Globus pallidus (tissue), 1 donor: ENCODE measurements around the gene SATB1.
A peak's percentile ranks its signal among the peaks of the same experiment; 100 is the strongest.

ENCODE experiments used
- DNase-seq: peaks from one replicate; pipeline ENCODE4 v3.0.0-alpha.2; 2015; ENCODE audit warnings: low spot score

Gene SATB1

DNA sequence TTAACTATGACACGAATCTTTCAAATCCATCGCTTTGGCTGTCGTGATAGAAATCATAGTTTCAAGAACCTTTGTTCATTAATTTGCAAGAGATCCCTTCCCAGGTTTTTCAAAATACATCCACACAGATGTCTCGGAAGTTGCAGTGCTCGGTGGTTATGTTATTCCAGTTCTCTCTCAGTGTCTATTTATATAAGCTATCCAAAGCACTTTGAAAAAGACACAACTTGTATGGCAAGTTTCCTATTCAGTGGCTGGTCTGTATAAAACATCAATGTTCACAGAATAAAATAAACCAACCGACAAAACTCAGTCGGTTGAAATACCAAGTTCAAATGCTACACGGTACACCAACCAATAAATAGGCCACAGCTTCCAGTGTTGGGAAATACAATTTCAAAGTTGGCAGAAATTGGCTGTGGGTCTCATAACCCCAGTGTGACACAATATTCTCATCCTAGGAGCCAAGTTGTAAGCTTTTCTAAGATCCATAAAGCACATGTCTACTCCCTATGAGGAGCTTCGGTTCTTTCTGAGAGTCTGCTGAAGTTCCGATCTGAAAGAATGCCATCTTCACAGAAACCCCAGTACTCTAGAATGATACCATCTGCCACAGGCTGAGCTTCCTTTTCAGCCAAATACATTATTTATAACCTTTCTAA lies 23.7 kb downstream of the SATB1 start:
- DNase-seq = no peak

DNA sequence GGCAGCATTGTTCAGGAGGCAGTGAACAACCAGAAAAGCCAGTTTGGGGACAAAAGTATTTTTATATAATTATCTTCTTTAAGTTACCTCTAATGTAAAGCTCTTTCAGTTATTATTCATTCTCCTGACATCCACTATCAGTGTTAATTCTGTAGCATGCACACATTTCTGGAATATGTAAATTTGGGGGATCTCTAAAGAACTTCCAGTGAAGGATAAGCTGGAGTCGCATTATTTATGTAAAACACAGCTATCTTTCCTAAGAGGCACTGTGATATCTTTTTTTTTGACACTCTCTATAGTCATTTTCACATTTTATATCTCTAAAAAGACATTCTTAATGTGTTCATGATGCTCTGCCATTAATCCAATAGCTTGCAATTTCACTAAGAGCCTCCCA lies 26.7 kb downstream of the SATB1 start:
- DNase-seq = no peak

DNA sequence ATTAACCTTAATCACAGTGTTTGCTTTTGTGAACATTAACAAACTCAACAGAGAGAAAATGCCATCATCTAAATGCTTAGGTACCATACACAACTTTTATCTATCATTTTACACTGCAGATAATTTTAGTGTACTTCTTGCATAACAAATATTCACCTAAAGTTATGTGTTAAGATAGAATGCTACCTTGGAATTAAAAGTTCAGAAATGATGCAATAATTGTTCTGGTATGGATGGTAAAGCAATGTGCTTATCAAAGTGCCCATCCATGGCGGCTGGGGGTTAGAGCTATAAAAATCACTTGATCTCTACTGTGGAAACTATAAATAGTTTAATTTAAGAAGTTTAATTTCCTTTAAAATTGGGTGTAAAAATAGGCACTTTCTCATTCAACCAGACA lies 28.7 kb downstream of the SATB1 start:
- no peak for DNase-seq

DNA sequence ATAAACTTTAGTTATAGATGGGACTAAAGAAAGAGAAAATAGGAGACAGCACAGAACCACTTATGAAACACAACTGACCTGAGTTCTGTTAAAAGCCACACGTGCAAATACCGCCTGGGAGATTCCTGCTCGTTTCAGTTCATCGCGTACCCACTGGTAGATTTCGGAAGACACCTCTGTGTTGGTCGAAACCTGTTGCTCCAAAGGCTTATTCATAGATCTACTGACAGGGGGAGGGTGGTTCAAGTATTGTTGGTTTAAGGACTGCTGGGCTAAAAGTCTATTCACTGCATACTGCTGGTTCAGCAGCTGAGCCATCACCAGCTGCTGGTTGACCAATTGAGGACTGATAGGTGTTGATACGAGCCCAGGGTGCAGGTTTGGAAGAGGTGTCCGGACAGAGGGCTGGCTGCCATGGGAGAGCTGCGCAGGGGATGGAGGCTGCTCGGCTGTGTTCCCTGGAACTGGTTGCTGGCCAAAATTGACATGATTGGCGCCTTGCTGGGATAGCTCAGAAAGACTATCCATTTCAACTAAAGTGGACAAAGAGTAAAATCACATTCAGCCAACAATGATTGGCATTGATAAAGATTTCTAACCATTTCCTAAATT lies 30.6 kb downstream of the SATB1 start:
- DNase-seq = no peak

DNA sequence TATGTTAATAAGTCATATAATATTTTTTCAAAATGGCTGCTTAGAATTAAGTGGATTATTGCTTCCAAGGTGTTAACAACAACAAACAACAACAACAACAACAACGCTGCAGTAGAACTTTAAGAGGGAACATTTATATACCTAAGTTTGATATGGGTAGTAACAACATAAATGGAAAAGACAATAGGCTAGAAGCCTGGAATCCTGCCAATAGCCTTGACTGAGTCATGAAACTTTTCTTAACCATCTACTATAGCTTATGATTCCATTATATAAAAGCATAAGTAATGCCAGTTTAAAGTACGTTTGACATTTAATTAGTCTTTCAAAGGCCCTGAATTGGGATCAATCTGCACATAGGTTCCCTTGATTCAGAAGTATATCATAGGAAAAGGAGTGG lies 31.2 kb downstream of the SATB1 start:
- DNase-seq = no peak

DNA sequence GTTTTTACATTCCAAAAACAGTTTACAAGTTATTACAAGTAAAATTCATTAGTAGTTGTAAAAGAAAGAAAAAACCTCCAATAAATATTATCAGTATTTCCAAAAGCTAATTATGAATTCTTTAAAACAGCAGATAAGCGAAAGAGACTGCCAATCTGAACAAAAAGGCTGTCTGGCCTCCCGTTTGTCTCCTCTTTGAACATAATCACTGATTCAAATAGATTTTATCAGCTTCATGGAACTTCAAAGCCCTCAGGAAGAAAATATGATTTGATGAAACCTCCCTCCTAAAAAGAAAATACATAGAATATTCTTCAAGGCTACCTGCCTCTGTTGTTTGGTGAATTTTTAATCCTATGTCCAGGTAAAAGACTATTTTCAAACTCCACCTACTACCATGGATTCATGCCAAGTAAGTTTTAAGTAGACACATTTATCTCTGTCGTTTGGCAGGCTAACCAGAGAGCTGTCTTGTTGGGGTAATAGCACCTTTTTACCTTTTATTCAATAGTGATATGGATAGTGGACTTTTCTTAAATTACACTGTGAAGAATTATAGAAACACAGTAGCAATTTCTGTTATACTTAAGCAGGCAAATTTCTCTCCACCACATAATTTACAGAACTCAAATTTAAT lies 35.0 kb downstream of the SATB1 start:
- DNase-seq = no peak

DNA sequence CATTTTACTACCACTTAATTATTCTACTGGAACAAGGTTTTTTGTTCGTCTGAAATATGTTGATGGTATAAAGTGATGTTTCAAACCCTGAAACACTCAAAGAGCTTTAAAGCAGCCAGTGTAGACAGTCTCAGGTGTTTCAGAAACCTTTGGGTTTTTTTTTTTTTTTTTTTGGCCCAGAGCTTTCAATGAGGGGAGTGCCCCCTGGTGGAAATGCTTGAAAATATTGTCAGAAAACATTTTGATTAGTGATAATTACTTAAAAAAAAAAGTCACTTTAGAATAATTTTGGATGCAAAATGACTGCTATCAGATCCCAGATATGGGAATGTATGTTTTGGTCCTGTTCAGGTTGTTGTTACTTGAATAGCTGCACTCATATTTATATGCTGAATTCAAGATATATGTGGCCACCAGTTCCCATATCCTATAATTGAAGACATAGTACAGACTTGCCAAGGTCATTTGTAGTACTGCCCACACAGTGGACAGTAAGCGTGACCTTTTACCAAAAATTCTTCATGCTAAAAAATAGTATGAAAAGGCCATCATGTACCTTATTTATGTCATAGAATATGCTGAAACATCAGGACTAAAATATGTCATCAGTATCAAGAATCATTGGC lies 35.9 kb downstream of the SATB1 start:
- DNase-seq = peak; percentile 16

DNA sequence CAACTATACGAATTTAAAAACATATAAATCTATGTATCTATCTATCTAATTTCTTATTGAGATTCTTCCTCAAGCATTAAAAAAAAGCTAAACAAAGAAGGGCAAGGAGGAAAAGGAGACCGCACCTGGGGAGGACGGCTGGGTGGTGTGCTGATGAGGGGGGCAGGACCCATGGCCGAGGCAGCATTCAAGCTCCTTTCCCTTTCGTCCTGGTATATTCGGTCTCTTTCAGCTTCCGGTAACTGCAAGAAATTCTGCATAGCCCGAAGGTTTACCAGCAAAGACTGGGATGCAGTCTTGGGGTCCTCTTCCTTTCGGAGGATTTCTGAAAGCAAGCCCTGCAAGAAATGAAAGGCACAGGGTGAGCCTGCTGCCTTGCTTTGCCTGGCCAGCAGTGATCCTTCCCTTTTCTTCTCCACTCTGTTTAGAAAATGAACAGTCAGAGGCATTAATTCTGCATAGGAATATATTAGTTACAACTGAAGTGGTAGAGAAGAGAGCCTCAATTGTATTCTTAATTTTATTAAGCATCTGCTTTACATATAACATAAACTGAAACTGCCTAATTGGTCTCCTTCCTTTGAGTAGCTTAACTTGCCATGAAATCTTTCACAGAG lies 38.8 kb downstream of the SATB1 start:
- no peak for DNase-seq

DNA sequence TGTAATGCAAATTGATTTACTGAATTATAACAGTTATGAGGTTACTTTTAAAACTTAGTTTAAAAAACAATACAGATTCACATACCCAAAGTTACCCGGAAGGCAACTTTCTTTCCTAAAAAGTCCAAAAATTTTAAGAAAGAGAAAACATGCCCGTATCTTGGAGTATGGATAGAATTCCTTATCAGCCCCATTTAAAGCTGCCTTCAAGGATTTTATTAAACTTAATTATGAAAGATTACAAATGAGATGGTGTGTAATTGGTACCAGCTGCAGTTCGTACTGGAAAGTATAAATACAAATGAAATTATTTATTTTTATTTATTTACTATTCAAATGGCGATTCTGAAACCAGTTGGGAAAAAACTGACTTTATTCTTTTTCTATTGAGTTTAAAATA lies 39.4 kb downstream of the SATB1 start:
- DNase-seq = no peak

DNA sequence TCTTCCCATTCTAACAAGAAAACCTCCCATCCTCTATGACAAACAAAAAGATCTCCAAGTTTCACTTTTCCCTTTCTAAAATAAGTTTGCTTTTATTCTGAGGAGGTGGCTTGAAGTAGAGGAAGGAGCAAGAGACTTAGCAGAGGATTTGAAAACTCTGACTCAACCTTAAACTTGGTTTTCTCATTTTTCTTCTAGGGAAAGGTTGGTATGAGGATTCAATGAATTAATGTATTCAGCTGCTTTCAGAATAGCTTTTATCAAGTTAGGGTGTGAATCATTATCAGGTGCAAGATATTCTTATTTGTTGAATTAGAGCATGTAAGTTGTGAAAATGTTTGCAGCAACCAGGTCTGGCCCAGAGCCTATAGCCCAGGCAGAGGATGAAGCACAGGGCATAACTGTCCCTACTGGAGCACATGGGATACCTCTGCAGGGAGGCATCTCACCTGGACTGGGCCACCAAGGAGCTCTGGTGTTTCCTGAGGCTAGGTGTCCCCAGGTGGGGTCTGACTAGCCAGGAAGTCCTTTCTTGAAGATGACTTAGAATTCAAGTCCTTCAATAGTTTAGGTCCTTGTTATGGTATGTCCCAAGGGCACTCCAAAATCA lies 42.3 kb downstream of the SATB1 start:
- DNase-seq = no peak

DNA sequence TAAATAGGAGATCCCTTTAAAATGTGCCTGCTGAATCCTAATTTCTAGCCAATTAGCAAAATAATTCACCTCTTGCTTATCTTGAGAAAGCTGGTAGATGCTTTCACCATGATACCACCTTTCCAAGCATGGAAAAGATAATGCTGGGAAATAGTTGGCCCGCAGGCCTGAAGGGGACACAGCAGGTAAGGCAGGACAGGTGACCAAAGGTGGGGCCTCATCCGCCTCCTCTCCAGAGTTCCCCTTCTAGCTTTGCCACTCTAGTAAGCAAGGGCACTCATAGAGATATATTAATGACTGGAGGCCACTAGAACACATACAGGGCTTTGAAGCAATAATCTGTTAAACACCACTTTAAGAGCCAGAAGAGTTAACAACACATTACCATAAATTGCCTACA lies 45.5 kb downstream of the SATB1 start:
- no peak for DNase-seq

DNA sequence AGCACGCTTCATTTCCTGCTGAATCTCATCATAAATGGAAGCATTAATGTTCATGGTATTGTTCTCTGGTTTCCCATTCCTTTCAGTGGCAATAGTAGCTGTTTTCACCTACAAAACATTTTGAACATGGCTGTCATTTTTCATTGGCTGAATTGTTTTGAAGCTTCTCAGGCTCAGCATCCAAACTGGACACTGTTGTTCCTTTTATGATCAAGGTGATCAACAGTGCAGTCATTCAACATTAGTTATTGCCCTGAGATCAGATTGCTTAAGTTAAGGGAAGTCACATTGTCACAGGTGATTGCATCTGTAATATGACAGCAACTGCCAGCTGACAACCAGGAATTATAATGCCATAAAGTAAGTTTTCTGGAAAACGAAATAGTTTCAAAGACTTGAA lies 46.9 kb downstream of the SATB1 start:
- no peak for DNase-seq

DNA sequence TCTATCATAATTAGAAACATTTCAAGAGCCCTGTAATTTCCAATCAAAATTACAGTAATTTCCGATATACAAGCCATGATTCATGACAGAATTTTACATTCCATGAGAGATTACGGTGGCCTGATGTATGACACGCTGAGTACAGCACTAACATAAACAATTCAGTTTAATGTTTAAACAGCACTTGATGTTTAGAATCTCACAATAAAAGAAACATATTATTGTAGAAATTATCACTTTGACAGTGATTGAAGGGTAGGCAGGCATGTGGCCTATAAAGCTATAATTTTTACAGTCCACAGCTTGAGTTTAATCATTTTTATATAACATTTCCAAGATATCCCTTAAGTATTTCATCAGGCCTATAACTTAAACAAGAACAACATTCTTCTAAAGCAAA lies 48.5 kb downstream of the SATB1 start:
- DNase-seq = no peak

DNA sequence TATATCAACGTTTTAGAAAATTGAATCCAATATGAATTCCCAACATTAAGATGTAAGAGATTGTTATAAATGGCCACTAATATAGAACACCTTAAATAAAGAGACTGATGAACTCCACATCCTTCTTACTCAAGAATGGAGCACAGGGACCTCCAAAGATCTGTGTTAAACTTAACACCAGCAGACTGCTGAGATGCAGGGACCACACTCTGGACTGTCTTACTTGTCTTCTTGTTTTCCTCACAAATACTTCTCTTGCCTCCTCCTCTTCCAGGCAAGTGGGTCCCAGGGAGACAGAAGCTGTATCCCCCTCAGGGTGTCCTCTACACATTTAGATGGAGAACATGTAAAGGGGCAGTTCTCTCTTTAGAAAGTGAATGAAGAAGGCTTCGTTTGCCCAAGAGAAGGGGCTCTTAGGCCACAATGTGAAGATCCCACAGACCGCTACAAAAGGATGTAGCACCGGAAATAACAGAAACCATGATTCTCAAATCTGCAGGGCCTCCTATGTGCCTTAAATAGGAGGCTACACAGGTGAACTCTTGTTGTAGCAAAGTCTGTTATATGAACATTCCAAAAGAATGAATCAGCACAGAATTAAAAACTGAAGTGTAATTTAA lies 52.2 kb downstream of the SATB1 start:
- DNase-seq = no peak

DNA sequence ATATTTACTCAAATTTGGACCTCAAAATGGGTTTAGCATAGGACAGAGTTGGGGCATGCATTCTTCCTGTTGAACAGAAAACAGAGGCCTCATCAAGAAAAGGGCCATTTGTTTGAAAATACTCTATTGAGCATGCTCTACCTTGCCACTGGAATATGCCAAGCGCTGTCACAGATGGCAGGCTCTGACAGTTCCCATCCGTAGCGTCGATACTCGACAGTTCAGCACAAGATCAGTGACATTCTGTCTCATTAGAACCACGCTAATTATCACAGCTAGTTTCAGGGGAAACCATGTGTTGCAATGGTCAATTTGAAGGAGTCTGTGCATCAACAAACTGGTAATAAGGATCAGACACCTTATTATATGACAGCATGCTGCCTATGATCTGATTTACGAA lies 54.5 kb downstream of the SATB1 start:
- DNase-seq = no peak

DNA sequence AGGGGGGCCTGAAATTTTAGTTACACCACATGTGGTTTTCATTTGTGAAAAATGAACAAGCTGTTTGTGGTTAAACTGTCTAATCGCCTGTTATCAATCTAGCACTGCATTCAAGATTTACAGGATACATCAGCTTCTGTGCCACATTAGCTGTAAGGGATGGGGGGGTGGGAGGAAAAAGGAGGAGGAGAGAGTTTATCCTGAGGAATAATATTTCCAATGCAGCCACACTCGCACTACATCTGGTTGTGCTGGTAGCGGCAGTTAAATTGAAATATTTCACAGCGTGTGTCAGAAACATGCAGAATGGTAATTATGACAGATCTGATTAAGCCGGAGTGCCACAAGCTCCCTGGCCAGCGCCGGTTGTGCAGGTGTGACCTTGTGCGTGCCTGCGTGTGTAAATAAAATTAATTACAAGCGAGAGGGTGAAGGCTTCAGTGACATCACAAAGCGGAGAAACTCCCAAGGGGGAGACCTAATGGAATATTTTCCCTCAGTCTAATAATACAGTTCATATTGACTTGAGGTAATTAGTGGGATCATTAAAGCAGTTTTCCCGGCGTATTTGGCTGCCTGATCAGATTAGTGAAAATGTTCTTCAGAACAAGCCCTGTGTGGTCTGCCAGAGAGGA lies 55.5 kb downstream of the SATB1 start:
- no peak for DNase-seq

DNA sequence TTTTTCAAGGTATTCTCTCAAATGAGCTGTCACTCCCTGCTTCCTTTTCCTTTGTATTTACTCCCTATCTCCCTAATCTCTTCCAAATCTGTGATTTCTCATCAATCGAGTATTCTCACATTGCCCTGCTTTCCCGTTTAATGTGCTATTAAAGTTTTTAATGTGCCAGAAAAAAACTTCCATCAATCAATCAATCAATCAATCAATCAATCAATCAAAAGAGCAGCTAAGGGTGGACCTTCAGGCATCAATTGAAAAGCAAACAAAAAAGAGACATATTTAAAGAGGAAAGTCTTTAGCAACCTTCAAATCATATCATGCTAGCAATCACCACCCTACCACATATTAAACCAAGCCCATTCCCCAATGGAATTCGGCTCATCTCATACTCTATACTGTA lies 58.9 kb downstream of the SATB1 start:
- DNase-seq = no peak

DNA sequence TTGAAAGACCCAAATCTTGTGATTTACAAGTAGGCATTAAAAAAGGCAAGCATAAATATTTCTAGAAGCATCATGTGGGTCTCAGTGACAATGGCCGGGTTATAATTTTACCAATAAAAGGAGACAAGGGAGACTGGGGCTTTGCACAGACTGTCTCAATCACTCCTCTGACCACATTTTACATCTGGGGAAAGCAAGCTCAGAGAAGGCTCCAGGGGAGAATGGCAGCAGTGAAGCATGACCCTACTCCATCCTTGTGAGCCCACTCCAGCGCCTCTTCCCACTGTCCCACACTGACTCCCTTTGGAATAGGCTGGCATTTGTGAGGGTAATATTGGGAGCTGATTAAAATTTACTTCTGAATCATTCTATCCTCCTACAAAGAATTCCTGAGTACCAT lies 61.8 kb downstream of the SATB1 start:
- no peak for DNase-seq

DNA sequence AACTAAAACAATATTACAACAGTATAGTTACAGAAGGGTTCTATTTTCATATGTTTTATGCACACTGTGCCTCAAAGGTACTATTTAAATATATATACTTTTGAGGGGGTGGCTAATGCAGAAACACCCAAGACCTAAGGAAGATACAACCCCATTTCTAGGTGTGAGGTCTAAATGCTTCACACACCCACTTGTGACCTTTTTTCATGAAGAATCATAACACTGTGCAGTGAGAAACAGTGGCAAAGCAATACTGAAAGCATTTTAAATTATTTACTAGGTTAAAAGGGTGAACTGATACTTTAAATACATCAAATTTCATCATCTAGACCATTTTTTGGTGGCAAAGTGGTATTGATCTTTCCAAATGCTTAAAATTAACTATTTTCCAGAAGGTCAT lies 67.4 kb downstream of the SATB1 start:
- DNase-seq = no peak

DNA sequence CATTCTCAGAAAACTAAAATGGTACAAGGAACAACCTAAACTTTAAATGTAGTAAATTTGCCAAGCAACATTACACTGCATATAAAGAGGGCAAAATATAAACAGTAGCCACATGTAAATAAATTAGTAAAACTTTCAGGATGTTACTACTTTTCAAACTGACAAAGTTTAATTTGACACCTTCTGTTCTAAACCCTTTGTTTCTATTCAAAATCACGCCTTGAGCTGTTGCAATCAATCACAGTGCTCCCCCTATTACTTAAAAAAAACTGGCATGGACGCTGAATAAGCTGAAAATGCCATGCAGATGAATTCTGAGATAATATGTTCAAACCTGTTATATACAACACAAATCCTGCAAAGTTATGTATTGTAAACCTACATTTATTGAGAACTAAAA lies 69.3 kb downstream of the SATB1 start:
- DNase-seq = no peak

DNA sequence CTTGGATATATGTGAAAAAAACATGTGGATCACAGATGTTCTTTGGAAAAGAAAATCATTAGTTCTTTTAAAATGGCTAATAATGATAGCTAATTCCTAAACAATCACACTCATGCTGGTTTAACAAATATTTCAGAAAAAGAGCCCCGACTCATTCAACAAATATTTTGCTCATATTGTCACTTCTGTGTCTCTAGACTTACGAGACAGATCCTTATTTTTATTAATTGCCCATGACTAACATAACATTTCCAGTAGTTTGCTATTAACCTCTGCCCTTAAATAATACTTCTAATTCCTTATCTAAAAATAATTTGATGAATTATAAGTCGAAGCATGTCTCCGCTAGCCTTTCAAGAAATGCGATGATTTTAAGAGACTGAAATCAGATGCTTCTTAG lies 70.4 kb downstream of the SATB1 start:
- DNase-seq = no peak
